ENCODE data around the gene MMD2. TPM values are rescaled to one million over a fixed set of nuclear protein-coding genes. Genes with fewer than 3 reads are reported as not detected.
"Not testable (repeated sequence)": the region's sequence is repeated elsewhere in the genome, so short reads cannot be mapped to it uniquely, and the experiment has no call there.

Gene MMD2
- total and polyA plus RNA-seq, 2 experiments from 2014 or later = not detected

DNA sequence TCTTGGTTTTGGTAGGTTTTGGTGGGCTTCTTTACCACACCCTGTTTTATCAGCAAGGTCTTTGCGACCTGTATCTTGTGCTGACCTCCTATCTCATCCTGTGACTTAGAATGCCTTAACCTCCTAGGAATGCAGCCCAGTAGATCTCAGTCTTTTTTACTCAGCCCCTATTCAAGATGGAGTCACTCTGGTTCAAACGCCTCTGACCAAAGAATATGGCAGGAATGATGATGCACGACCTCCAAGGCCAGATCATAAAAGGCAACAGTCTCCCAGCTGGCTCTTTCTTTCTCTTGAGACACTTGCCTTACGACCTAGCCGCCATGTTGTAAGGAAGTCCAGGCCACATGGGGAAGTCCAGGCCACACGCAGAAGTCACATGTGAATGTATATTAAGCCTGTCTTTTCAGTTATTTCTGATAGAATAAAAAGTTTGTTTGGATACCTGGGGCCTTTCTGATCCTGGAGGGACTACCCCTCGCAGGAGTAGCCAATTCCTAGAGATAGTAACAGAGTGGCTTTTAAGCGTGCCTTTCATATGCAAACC lies 65.0 kb downstream of the MMD2 start:
- Histone ChIP-seq H3K27me3 (no peaks in the 10 kb centered on the region), H3K4me1 (ENCODE audit: insufficient read depth) (no peaks in the 10 kb centered on the region), H4K20me1 (ENCODE audit: insufficient read depth, poor library complexity, severe bottlenecking) (no peaks in the 10 kb centered on the region), H3K4me2 (no peak overlapping the region), H3K27ac (no peak overlapping the region), H2AFZ (no peak overlapping the region), H3K79me2 (no peaks in the 10 kb centered on the region), H3K9me3 (ENCODE audit: low read depth) (no peaks in the 10 kb centered on the region), H3K36me3 (replicated peaks; ENCODE audit: insufficient read depth, low read depth) (no peaks in the 10 kb centered on the region), H3K9me2 (replicated peaks; ENCODE audit: insufficient read depth) (no peaks in the 10 kb centered on the region), H3K4me3 (no peak overlapping the region)
- TF ChIP-seq EZH2phosphoT487 (IDR thresholded peaks at IDR 0.05; ENCODE audit: low read depth, severe bottlenecking, unreplicated experiment) (no peak), EZH2 (IDR thresholded peaks at IDR 0.05; ENCODE audit: borderline replicate concordance) (no peak)
- TF ChIP-seq, protein P1, sequence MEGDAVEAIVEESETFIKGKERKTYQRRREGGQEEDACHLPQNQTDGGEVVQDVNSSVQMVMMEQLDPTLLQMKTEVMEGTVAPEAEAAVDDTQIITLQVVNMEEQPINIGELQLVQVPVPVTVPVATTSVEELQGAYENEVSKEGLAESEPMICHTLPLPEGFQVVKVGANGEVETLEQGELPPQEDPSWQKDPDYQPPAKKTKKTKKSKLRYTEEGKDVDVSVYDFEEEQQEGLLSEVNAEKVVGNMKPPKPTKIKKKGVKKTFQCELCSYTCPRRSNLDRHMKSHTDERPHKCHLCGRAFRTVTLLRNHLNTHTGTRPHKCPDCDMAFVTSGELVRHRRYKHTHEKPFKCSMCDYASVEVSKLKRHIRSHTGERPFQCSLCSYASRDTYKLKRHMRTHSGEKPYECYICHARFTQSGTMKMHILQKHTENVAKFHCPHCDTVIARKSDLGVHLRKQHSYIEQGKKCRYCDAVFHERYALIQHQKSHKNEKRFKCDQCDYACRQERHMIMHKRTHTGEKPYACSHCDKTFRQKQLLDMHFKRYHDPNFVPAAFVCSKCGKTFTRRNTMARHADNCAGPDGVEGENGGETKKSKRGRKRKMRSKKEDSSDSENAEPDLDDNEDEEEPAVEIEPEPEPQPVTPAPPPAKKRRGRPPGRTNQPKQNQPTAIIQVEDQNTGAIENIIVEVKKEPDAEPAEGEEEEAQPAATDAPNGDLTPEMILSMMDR (IDR thresholded peaks at IDR 0.05; ENCODE audit: poor library complexity) = no peak
- 90% methylated on average over 8 of the region's 8 CpGs for WGBS (ENCODE audit: low lambda C conversion rate, missing lambda C conversion rate)
- DNase-seq (ENCODE audit: low spot score) = no peak

DNA sequence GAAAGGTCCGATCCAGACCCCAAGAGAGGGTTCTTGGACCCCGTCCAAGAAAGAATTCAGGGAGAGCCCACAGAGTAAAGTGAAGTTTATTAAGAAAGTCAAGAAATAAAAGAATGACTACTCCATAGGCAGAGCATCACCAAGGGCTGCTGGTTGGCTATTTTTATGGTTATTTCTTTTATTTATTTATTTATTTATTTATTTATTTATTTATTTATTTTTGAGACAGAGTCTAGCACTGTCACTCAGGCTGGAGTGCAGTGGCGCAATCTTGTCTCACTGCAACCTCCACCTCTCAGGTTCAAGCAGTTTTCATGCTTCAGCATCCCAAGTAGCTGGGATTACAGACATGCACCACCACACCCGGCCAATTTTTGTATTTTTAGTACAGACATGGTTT lies 65.8 kb downstream of the MMD2 start:
- H3K27ac ChIP-seq; H3K36me3 ChIP-seq (replicated peaks; ENCODE audit: insufficient read depth, low read depth); H3K4me2 ChIP-seq; H3K27me3 ChIP-seq; H3K4me3 ChIP-seq; H3K9me2 ChIP-seq (replicated peaks; ENCODE audit: insufficient read depth); H4K20me1 ChIP-seq (ENCODE audit: insufficient read depth, poor library complexity, severe bottlenecking); DNase-seq (ENCODE audit: low spot score); H3K4me1 ChIP-seq (ENCODE audit: insufficient read depth); H3K79me2 ChIP-seq; H3K9me3 ChIP-seq (ENCODE audit: low read depth); H2AFZ ChIP-seq: not testable (repeated sequence)
- 90% methylated on average over 4 of the region's 4 CpGs for WGBS (ENCODE audit: low lambda C conversion rate, missing lambda C conversion rate)

DNA sequence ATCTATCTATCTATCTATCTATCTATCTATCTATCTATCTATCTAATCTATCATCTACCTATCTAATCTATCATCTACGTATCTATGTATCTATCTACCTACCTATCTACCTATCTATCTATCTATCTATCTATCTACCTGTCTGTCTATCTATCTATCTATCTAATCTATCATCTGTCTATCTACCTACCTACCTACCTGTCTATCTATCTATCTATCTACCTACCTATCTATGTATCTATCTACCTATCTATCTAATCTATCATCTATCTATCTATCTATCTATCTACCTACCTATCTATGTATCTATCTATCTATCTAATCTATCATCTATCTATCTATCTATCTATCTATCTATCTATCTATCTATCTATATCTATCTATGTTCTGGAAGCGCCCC lies 67.5 kb downstream of the MMD2 start:
- not testable (repeated sequence) for H3K79me2 ChIP-seq; H3K9me2 ChIP-seq (replicated peaks; ENCODE audit: insufficient read depth); H4K20me1 ChIP-seq (ENCODE audit: insufficient read depth, poor library complexity, severe bottlenecking); H3K4me1 ChIP-seq (ENCODE audit: insufficient read depth); H3K9me3 ChIP-seq (ENCODE audit: low read depth); DNase-seq (ENCODE audit: low spot score); H3K27me3 ChIP-seq; H3K36me3 ChIP-seq (replicated peaks; ENCODE audit: insufficient read depth, low read depth); H3K4me2 ChIP-seq; H3K4me3 ChIP-seq; H3K27ac ChIP-seq; H2AFZ ChIP-seq
- WGBS (ENCODE audit: low lambda C conversion rate, missing lambda C conversion rate) = 86% methylated on average over 2 of the region's 2 CpGs

DNA sequence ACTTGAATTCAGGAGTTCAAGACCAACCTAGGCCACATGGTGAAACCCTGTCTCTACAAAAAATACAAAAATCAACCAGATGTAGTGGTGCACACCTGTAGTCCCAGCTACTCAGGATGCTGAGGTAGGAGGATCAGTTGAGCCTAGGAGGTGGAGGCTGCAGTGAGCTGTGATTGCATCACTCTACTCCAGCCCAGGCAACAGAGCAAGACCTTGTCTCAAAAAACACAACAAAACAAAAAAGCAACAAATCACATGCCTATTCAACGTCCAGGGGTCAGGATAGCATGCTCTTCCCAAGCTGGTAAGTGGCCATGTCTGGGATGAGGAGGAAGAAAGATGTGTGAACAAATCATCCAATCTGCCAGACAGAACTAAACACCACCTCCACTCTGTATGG lies 69.3 kb downstream of the MMD2 start:
- DNase-seq (ENCODE audit: low spot score) = no peak
- Histone ChIP-seq H3K4me1 (ENCODE audit: insufficient read depth) (no peaks in the 10 kb centered on the region), H3K4me2 (no peak overlapping the region), H3K4me3 (no peak overlapping the region), H3K36me3 (replicated peaks; ENCODE audit: insufficient read depth, low read depth) (no peaks in the 10 kb centered on the region), H3K9me3 (ENCODE audit: low read depth) (no peaks in the 10 kb centered on the region), H3K27ac (no peak overlapping the region), H3K9me2 (replicated peaks; ENCODE audit: insufficient read depth) (no peaks in the 10 kb centered on the region), H4K20me1 (ENCODE audit: insufficient read depth, poor library complexity, severe bottlenecking) (no peaks in the 10 kb centered on the region), H3K27me3 (no peaks in the 10 kb centered on the region), H3K79me2 (no peaks in the 10 kb centered on the region), H2AFZ (no peak overlapping the region)
- TF ChIP-seq, protein P1 (IDR thresholded peaks at IDR 0.05; ENCODE audit: poor library complexity) = no peak
- TF ChIP-seq EZH2phosphoT487 (IDR thresholded peaks at IDR 0.05; ENCODE audit: low read depth, severe bottlenecking, unreplicated experiment) = no peak
- TF ChIP-seq EZH2 (IDR thresholded peaks at IDR 0.05; ENCODE audit: borderline replicate concordance) = no peak
- WGBS (ENCODE audit: low lambda C conversion rate, missing lambda C conversion rate) = 67% methylated on average over 1 of the region's 1 CpG

All from hepatocyte (in vitro differentiated cells).